Measurements from ENCODE around the gene TET2. TPM values are rescaled to one million over a fixed set of nuclear protein-coding genes. Genes with fewer than 3 reads are reported as not detected.
A peak's percentile ranks its signal among the peaks of the same experiment; 100 is the strongest.

TET2 gene
- total RNA-seq, 1 experiment from 2014 or later: 7.4 TPM

GRCh38 chr4:105182211-105182610 lies 35.5 kb downstream of the TET2 start:
- no peak for DNase-seq (ENCODE audit: low spot score)

- DNase-seq (ENCODE audit: low spot score): peak; percentile 16
These were observed 37.8 kb downstream of the TET2 start for GRCh38 chr4:105184316-105184980.

- no peak for DNase-seq (ENCODE audit: low spot score)
These were observed 40.1 kb downstream of the TET2 start for GRCh38 chr4:105186701-105187161.

- DNase-seq (ENCODE audit: low spot score): no peak
These were observed 43.4 kb downstream of the TET2 start for GRCh38 chr4:105189855-105190650.

- DNase-seq (ENCODE audit: low spot score): no peak
These were observed 45.0 kb downstream of the TET2 start for GRCh38 chr4:105191621-105192210.

DNA sequence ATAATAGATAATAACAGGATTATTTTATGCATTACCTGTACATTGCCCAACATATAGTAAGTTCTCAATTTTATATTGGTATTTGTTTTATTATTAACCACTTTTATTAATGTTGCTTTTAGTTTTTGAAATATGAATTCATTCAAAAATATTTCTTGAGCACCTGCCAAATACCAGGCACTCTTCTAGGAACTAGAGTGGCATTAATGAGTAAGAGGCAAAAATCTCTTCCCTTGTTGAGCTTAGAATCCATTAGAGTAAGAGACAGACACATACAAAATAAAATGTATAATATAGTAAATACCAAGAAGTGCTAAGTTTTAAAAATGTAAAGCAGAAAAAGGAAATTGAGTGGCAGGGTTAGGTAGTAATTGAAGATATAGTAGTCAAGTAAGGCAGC lies 45.8 kb downstream of the TET2 start:
- DNase-seq (ENCODE audit: low spot score): no peak

DNA sequence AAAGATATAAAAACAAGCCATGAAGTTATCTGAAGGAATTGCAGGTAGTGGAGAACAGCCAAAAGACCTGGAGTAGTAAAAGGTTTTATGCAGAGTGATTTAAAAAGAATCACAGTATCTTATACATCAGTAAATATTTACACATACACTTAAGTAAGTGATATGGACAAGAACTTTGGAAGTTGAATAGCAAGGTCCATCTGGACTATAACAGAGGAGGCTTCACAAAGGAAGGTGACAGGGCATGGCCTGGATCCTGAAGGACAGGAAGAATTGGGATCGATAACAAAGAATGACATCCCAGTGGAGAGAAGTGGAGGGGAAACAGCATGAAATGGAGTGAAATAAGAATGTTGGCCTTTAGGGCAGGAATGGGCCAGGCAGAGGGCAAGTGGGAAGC lies 46.2 kb downstream of the TET2 start:
- no peak for DNase-seq (ENCODE audit: low spot score)

DNA sequence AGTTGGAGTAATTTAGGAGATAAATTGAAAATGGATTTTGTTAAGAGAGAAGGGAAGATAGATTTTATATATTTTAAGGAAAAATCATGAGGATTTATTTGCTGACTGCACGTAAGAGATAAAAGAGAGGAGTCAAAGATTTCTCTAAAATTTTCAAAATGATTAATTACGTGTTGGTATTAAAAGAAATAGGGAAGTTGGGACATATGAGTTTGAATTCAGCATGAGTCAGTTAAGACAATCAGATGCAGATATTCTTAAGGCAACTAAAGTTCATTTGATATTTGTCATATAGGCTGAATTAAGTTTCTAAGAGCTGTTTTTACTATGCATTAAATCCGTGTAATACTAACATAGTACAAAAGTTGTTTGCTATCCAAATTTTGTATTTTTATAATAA lies 46.9 kb downstream of the TET2 start:
- DNase-seq (ENCODE audit: low spot score): no peak

- no peak for DNase-seq (ENCODE audit: low spot score)
These were observed 47.9 kb downstream of the TET2 start for GRCh38 chr4:105194328-105195231.

DNA sequence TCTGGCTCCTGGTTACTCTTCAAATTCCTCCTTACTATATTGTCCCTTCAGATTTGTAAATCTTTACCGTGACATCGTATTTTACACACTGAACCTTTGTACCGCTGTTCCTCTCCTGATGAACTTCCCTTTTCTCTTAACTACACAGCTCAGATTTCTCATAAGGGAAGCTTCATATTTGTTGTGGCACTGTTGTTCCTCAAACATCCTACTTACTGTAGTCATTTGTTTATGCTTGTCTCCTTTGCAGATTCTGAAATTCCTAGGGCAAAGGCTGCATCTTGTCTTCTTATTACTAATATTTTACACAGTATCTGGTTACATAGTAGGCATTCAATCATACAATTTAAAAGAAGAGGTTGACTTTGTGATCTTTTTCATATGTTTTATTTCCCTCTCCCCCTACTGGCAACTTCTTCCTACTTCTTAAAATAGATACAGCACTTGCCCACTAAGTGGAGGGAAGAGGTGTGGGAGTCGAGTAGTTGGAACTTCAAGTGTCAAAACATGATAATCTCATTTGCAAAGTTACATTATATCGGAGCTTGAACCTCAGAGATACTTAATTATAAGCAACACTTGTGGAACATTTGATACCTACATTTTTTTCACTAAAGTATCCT lies 50.0 kb downstream of the TET2 start:
- no peak for DNase-seq (ENCODE audit: low spot score)

DNA sequence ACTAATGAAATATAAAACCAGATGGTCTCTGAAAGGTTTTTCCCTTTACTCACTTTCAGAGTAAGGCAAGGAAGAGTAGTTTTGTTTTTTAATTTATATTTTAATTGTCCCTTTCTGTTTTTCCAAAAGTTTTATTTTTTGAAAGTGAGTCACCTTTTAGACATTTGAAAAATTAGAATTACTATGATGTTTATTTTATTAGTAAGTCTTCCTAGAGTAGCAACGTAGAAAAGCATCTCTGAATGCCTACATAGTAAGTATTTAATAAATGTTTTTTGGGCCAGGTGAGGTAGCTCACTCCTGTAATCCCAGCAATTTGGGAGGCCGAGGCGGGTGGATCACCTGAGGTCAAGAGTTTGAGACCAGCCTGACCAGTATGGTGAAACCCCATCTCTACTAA lies 51.1 kb downstream of the TET2 start:
- DNase-seq (ENCODE audit: low spot score): no peak

DNA sequence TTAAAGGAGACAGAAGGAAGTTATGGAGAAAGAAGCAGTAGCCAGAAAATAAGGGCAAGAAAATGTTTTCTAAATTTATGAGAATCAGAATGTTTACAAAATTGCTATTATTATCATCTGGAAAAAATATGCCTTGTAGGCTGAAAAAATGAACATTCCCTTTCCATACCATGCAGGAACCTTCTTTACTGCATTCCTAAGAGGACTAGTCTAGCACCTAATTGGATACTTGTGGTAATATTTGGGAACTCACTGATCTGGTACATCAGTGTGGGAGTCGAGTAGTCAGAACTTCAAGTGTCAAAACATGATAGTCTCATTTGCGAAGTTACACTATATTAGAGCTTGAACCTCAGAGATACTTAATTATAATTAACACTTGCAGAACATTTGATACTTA lies 51.9 kb downstream of the TET2 start:
- no peak for DNase-seq (ENCODE audit: low spot score)

GRCh38 chr4:105206214-105206613 lies 59.5 kb downstream of the TET2 start:
- DNase-seq (ENCODE audit: low spot score): no peak

GRCh38 chr4:105207386-105207785 lies 60.7 kb downstream of the TET2 start:
- DNase-seq (ENCODE audit: low spot score): no peak

DNA sequence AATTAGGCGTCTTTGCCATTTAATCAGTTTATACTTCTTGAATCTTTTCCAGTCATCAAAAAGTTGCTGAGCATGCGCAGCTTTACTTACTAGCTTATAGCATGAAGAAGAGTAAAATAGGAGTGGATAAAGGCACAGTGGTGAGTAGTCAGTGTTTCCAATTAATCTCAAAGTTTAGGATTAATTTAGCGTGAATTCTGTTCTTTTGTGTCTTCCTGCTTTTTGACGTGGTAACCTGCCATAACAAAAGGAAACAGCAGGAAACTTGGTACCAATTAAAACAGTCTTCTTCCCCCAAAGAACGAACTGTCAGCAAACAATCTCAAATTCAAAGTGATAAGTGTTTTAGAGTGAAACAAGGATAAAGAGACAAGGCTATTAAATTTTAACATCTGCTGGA lies 61.9 kb downstream of the TET2 start:
- DNase-seq (ENCODE audit: low spot score): no peak

GRCh38 chr4:105210916-105211315 lies 64.2 kb downstream of the TET2 start:
- no peak for DNase-seq (ENCODE audit: low spot score)

DNA sequence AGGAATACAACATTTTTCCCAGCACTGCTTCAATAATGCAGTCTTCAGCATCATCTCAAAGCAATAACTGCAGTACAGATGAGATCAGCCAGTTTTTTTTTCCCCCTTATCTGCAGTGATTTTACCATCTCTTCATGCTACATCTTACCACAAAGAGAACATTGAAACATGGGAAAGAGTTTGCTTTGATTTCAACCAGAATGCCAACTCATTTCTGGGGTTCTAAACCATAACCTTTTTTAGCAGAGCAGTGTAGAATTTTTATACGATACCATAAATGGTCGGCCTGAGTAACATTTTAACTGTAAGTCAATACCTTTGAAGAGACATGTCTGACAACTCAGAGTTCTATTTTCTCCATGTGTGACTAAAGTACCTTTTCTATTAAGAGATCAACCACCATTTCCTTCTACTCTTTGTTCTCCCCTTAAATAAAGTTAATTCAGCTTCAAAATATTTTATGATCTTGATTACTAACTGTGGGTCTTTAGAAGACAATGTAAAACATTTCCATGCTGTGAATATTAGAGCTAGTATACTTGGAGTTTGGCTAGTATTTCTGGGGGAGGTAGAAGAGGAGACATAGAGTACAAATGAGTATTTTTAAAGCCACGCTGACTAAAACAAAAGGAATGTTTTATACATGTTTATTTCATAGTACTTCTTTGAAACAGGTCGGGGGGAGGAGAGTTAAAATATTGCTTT lies 69.1 kb downstream of the TET2 start:
- DNase-seq (ENCODE audit: low spot score): no peak

DNA sequence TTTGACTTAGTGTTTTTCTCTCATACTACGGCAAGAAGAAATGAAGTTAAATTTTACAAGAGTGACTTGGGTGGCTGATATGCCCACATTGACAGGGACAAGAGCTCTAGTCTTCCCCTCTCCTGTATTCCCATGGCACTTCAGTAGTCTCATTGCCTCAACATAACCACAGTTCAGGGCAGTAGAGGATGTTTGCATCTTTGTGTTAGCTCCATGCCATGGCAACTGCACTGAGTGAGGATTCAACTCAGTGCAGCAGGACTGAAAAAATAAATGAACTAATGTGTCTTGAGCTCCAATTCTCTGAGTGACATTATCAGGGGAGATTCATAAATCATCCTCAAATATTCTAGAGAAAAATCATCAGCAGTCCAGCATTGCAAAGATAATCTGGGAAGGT lies 78.8 kb downstream of the TET2 start:
- no peak for DNase-seq (ENCODE audit: low spot score)

DNA sequence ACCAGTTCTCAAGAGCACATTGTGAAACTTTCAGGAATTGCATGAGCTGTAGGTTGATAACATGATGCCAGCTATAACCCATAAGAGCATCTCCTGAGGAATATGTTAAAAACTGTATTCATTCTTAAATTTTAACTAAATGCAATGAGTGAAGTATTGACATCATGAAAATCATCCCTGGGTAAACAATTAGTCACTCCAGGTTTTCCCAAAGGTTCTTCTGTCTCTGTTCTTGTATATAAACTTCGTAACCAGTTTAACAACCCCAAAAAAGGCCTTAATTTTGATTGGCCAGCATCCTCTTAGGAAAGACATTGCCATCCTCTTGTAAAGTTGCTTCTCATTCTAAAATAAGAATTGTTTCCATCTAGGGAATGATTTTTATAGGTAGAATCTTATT lies 80.4 kb downstream of the TET2 start:
- no peak for DNase-seq (ENCODE audit: low spot score)

DNA sequence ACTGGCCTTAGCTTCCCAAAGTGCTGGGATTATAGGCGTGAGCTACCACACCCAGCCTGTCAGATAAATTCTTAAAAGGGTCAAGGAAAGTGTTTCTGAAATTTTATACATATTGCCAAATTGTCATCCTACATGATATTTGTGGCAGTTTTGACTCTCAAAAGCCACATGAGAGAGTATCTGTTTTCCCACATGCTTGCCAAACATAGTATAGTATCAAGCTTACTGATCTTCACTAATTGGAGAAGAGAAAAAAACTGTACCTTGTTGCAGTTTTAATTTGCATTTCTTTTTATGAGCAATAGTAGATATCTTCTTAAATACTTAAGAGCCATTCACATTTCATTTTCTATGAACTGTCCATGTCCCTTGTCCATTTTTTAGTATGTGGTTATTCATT lies 83.6 kb downstream of the TET2 start:
- no peak for DNase-seq (ENCODE audit: low spot score)

DNA sequence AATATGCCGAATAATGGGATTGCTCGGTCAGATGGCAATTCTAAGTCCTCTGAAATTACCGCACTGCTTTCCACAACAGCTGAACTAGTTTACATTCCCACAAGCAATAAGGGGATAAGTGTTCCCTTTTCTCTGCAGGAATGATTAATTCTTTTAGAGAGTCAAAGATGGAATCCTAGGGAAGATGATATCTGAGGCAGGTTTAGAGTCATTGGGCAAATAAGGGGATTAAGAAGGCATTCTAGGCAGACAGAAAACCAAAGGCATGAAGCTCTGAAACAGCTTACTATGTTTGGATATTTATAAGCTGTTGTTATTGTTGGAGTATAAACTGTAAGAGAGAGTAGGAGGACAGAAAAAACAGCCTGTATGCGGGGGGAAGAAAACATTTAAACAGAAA lies 85.7 kb downstream of the TET2 start:
- DNase-seq (ENCODE audit: low spot score): no peak
